Immature natural killer cell (primary cell): Measurements from ENCODE around the gene RBBP4. TPM values are rescaled to one million over a fixed set of nuclear protein-coding genes. Genes with fewer than 3 reads are reported as not detected.
"Not testable (repeated sequence)": the region's sequence is repeated elsewhere in the genome, so short reads cannot be mapped to it uniquely, and the experiment has no call there.

ENCODE experiments used
- DNase-seq, 3 donors: peaks; one replicate each; pipeline ENCODE4 v3.0.0; 2022; ENCODE audit warnings: mixed read lengths in 1 of 3
- H3K27ac Mint-ChIP-seq, 6 donors: one replicate each; pipeline ENCODE4 v1.8.0; 2020; ENCODE audit warnings: mixed read lengths in 6 of 6, mild to moderate bottlenecking in 5 of 6, inconsistent platforms in 4 of 6, moderate library complexity in 3 of 6
- H3K27me3 Mint-ChIP-seq, 3 donors: one replicate each; pipeline ENCODE4 v1.8.0; 2020 to 2021; ENCODE audit warnings: low read depth in 3 of 3, mild to moderate bottlenecking in 3 of 3, mixed read lengths in 3 of 3, moderate library complexity in 3 of 3, inconsistent platforms in 1 of 3
- H3K36me3 Mint-ChIP-seq, 3 donors: one replicate each; pipeline ENCODE4 v1.8.0; 2020; ENCODE audit warnings: mixed read lengths in 3 of 3, inconsistent platforms in 2 of 3, mild to moderate bottlenecking in 2 of 3
- H3K4me1 Mint-ChIP-seq, 2 donors: one replicate each; pipeline ENCODE4 v1.8.0; 2020; ENCODE audit warnings: inconsistent platforms in 2 of 2, mild to moderate bottlenecking in 2 of 2, mixed read lengths in 2 of 2, moderate library complexity in 1 of 2
- H3K4me3 Mint-ChIP-seq, 5 donors: one replicate each; pipeline ENCODE4 v1.8.0; 2020; ENCODE audit warnings: mild to moderate bottlenecking in 5 of 5, mixed read lengths in 5 of 5, inconsistent platforms in 3 of 5, moderate library complexity in 3 of 5
- H3K9me3 Mint-ChIP-seq, 6 donors: one replicate each; pipeline ENCODE4 v1.8.0; 2020; ENCODE audit warnings: mild to moderate bottlenecking in 6 of 6, mixed read lengths in 6 of 6, inconsistent platforms in 4 of 6, moderate library complexity in 3 of 6
- polyA plus RNA-seq, 3 donors: library from polyadenylated mRNA; unstranded; fragments of 300-500 nt; fragmentation: Illumina TruSeq; gene quantifications; one replicate each; pipeline ENCODE4 v1.2.3, GENCODE V29; 2021

RBBP4 gene
- polyA plus RNA-seq, 3 donors from 2014 or later = 314 to 568 (median 325) TPM

DNA sequence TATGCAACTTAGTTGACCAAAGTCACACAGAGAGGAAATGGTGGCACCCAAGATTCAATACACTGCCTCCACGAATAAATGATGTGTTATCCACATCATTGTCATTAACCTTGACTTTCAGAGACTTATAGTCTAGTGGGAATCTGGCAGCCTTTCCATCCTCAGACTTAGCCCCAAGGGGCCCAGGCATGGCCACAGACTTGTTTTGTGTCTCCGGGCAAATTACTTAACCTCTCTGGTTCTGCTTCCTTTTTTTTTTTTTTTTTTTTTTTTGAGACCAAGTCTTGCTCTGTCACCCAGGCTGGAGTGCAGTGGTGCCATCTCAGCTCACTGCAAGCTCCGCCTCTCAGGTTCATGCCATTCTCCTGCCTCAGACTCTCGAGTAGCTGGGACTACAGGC lies 60.2 kb downstream of the RBBP4 start:
- not testable (repeated sequence) for H3K4me1 Mint-ChIP-seq, H3K27me3 Mint-ChIP-seq, H3K4me3 Mint-ChIP-seq, H3K36me3 Mint-ChIP-seq, H3K27ac Mint-ChIP-seq, H3K9me3 Mint-ChIP-seq, DNase-seq

DNA sequence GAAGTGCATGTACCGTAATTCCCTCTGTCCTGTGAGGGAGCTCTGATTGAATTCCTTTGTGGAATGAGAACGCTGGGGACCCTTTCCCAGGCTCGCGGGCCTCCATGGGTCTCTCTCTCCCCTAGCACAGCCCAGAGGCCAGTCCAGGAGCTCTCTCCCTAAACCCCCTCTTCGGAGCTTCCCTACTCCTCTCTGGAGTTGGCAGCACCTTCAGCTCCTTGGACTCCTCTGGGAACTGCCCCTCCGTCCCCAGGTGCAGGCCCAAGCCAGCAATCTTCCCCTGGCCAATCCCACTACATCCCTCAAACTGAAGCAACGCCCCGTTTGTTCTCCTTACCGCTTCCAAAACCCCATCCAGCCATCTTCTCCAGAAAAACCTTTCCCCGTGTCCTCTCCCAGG lies 62.1 kb downstream of the RBBP4 start:
- DNase-seq = no peak
- H3K27ac Mint-ChIP-seq = no peak overlapping the region
- no peaks in the 10 kb centered on the region for H3K36me3 Mint-ChIP-seq
- H3K27me3 Mint-ChIP-seq = peaks cover 0 to 2% (median 0%) of the 10 kb centered on the region in 3 donors
- H3K4me1 Mint-ChIP-seq = peaks cover 6% of the 10 kb centered on the region in 2 donors
- H3K4me3 Mint-ChIP-seq = peak overlapping the region in 4 of 5 donors; percentile 18 to 80 (median 44)
- peaks cover 0 to 1% (median 0%) of the 10 kb centered on the region in 6 donors for H3K9me3 Mint-ChIP-seq

DNA sequence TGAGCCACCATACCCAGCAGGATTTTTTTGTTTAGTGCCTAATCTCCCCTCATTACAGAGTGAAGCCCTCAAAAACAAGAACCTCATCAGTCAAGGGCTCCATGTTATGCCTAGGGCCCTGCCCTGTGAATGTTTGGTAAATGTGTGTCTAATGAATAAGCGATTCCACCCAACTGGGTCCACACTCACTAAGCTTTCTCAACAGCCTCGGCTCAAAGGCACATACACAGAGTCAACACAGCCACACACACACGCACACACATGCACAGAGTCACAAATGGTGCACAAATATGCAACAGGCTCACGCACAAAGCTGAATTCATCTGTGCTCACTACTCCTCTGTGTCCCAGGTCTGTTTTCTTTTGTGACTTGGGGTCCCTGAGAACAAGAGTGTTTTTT lies 63.3 kb downstream of the RBBP4 start:
- peaks cover 0 to 2% (median 2%) of the 10 kb centered on the region in 3 donors for H3K27me3 Mint-ChIP-seq
- H3K36me3 Mint-ChIP-seq = no peaks in the 10 kb centered on the region
- H3K4me1 Mint-ChIP-seq = peaks cover 6% of the 10 kb centered on the region in 2 donors
- H3K9me3 Mint-ChIP-seq = peaks cover 0 to 1% (median 0%) of the 10 kb centered on the region in 6 donors
- DNase-seq = no peak
- H3K27ac Mint-ChIP-seq = no peak overlapping the region
- peak overlapping the region in 1 of 5 donors; percentile 20 for H3K4me3 Mint-ChIP-seq

DNA sequence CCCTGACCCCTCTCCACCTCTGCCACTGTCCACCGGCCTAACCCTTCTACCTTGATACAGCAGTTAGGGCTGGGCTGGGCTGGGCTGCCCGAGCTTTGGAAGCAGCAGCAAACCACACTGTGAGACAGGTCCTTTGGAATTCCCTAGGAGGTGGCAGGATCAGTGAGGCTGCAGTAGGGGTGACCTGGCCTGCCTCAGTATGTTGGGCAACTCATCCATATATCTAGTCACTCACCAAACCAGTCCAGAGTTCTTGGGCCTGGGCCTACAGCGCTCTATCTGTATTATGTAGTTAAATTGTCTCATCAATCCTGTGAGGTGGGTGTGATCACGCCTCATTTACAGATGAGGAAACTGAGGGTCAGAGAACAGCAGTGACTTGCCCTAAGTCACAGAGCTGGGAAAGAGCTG lies 64.9 kb downstream of the RBBP4 start:
- H3K4me1 Mint-ChIP-seq = peaks cover 6% of the 10 kb centered on the region in 2 donors
- H3K27me3 Mint-ChIP-seq = peaks cover 0 to 2% (median 2%) of the 10 kb centered on the region in 3 donors
- no peak overlapping the region for H3K4me3 Mint-ChIP-seq
- DNase-seq = no peak
- H3K36me3 Mint-ChIP-seq = no peaks in the 10 kb centered on the region
- no peak overlapping the region for H3K27ac Mint-ChIP-seq
- peaks cover 0 to 1% (median 0%) of the 10 kb centered on the region in 6 donors for H3K9me3 Mint-ChIP-seq

DNA sequence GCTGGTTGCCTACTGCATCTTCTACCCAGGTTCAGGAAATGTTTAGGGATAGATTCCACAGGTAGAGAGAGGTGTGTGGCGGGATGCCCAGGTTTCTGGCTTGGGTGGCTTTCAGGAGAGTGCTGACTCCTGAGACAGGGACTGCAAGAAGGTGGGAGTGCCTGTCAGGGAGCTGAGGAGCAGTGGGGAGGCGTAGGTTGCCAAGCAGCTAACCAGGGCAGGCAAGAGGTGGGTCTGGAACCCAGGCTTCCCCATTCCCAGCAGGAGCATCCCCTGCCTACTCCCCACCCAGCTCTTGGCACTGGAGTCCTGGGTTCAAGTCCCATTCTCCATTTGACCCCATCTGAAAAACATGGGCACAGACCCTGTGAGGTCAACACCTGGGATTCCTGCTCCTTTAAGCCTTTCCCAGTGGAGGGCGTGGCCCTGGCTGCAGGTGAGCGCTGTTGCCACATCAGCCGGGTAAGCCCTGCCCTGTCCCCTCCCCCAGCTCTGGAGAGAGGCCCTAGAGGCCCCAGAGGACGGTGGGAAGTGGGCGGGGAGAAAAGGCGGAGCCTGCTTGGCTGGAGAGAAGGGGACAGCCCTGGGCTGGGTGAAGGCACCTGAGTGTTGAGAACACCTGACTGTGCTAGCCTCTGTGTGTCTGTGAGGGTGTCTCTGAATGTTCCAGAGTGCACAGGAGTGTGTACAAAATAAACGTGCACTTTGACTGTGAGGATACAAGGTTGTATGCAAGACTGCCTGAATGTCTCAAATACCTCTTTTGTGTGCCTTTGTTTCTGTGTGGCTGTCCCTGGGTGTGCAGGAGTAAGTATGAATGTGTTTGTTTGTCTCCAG lies 65.5 kb downstream of the RBBP4 start:
- no peak overlapping the region for H3K27ac Mint-ChIP-seq
- H3K9me3 Mint-ChIP-seq = peaks cover 0 to 1% (median 0%) of the 10 kb centered on the region in 6 donors
- H3K27me3 Mint-ChIP-seq = peaks cover under 1 to 2% (median 2%) of the 10 kb centered on the region in 3 donors
- H3K36me3 Mint-ChIP-seq = no peaks in the 10 kb centered on the region
- no peak for DNase-seq
- H3K4me3 Mint-ChIP-seq = no peak overlapping the region
- H3K4me1 Mint-ChIP-seq = peaks cover 6% of the 10 kb centered on the region in 2 donors

DNA sequence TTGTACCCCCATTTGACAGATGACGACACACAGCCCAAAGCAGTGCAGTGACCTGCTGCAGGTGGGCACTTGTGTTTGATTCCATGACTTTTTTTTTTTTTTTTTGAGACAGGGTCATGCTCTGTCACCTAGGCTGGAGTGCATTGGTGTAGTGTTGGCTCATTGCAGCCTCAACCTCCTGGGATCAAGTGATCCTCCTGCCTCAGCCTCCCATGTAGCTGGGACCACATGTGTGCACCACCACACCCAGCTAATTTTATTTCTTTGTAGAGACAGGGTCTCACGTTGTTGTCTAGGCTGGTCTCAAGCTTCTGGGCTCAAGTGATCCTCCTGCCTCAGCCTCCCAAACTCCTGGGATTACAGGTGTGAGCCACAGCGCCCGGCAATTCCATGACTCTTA lies 66.5 kb downstream of the RBBP4 start:
- H3K27me3 Mint-ChIP-seq = peaks cover 2 to 6% (median 2%) of the 10 kb centered on the region in 3 donors
- no peaks in the 10 kb centered on the region for H3K9me3 Mint-ChIP-seq
- no peaks in the 10 kb centered on the region for H3K36me3 Mint-ChIP-seq
- H3K27ac Mint-ChIP-seq = no peak overlapping the region
- no peak for DNase-seq
- no peak overlapping the region for H3K4me3 Mint-ChIP-seq
- H3K4me1 Mint-ChIP-seq = peaks cover 5 to 6% of the 10 kb centered on the region in 2 donors

DNA sequence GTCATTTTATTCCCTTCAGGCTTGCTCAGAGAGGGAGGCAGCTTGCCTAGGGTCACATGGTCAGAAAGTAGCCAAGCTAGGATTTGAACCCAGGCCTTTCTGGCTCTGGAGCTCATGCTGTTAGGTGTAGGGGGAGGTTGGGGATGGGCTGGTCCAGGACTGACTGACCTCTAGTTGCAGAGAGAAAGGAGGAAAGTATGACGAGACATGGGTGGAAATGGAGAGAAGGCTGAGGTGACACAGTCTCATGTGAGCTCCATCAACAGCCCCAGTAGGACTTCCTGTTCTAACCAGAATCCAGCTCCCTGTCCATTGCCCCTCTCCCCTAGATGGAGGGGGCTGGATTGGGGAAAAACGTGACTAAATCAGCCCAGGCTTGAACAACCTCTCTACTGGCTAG lies 67.0 kb downstream of the RBBP4 start:
- Mint-ChIP-seq H3K27ac (no peak overlapping the region), H3K4me1 (peaks cover 4% of the 10 kb centered on the region in 2 donors), H3K36me3 (no peaks in the 10 kb centered on the region), H3K27me3 (peaks cover 2 to 6% (median 2%) of the 10 kb centered on the region in 3 donors), H3K4me3 (no peak overlapping the region), H3K9me3 (no peaks in the 10 kb centered on the region)
- no peak for DNase-seq

DNA sequence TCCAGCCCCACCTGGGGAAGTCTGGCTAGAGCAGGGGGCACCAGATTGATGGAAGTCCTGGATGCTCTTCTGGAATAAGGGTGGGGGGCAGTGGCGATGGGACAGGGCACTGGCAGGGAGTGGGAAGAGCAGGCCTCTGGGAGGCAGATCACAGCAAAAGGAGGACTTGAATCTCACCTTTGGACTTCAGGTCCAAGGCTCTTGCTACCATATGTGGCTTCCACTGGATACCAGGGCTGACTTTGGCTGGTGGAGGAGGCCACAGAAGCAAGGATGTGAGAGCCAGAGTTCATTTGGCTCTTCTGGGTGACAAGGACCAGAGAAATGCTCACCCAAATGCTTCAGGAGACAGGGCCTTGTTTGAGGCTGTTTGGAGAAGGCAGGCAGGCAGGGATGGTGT lies 67.5 kb downstream of the RBBP4 start:
- Mint-ChIP-seq H3K4me3 (no peak overlapping the region), H3K27me3 (peaks cover 2 to 6% (median 2%) of the 10 kb centered on the region in 3 donors), H3K36me3 (no peaks in the 10 kb centered on the region), H3K4me1 (peaks cover 0 to 4% of the 10 kb centered on the region in 2 donors), H3K27ac (no peak overlapping the region), H3K9me3 (no peaks in the 10 kb centered on the region)
- no peak for DNase-seq

DNA sequence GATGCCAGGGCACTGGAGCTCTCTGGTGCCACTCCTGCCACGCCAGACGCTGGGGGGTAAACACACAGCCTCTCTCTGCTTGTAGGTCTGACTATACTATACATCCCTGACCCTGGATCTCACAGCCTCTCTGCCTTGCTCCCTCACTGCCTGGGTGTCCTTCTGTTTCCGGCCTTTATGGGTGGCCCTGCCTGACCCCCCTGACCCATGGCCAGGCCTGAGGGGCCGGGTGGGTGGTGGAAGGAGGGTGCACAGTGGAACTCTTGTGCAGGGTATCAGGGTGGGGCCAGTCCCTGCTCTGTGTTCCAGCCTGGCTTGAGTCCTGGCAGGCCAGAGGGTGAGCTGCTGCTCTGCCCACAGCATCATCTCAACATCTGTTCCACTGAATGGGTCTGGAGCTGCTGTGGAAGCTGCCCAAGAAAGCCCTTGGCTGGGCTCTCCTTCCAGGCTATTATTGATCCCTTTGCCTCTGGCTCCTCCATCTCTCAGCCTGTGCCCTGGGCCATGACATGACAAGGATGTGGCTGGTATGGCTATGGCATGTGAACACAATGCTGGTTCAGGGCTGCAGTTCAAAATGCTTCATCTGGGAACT lies 68.8 kb downstream of the RBBP4 start:
- Mint-ChIP-seq H3K4me1 (peaks cover 0 to 4% of the 10 kb centered on the region in 2 donors), H3K9me3 (no peaks in the 10 kb centered on the region), H3K27me3 (peaks cover 2 to 6% (median 2%) of the 10 kb centered on the region in 3 donors), H3K27ac (no peak overlapping the region), H3K4me3 (no peak overlapping the region), H3K36me3 (no peaks in the 10 kb centered on the region)
- DNase-seq = no peak

DNA sequence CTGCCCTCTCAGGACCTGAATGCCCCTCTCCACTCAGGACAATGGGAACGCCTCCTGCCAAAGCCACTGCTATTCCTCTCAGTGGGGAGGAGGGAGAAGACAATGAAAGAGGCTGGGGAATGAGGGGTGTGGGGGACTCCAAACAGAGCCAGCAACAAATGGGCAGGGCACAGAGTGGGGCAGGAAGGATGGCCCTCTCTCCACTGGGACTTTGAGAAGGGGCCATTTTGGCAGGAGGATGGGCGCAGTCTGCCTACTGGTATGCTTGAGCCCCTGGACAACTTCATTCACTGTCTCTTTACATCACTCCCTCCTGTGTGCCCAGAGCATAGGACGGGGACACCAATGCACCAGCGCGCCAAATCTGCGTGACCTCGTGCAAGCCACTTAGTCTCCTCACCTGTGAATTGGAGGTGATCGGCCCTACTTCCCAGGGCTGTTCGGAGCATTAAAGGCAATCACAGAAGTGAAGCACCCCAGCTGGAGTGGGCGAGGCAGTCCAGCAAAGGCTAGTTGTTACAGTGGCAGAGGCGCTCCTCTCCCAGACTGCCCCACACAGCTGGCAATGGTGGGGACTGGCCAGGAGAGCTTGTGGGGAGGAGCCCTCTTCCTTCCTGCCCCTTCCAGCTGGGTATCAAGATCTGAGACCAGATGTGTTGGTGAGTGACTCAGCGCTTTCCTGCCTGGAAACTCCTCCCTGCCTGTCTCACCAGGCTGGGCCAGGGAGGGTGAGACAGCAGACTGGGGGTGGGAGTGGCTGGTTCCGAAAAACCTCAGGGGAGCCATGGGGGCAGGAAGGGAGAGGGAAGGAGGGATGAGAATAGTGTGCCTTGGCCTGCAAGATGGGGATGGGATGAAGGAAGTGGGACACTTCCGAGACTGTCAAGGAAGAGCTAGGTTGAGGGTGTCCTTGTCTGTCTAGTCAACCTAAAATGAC lies 73.9 kb downstream of the RBBP4 start:
- Mint-ChIP-seq H3K27ac (no peak overlapping the region), H3K9me3 (no peaks in the 10 kb centered on the region), H3K27me3 (peaks cover 0 to 10% (median 0%) of the 10 kb centered on the region in 3 donors), H3K4me1 (peaks cover 0 to 2% of the 10 kb centered on the region in 2 donors), H3K4me3 (no peak overlapping the region), H3K36me3 (no peaks in the 10 kb centered on the region)
- DNase-seq = no peak

DNA sequence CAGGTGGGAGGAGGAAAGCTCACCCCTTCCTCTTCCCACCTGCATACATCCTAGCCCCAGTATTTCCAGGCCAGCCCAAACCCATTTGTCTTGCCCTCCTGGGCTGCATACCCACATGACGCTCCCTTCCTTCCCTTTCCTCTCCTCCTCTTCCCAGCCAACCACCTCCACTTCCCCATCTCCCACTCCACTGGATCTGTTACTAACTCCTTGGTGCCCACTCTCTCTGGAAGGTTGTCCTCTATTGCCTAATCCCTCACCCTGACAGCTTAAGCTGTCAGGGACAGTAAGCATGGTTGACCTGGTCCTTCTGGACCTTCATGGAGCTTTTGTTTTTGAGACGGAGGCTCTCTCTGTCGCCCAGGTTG lies 74.6 kb downstream of the RBBP4 start:
- no peak for DNase-seq
- no peak overlapping the region for H3K4me3 Mint-ChIP-seq
- no peaks in the 10 kb centered on the region for H3K9me3 Mint-ChIP-seq
- H3K27me3 Mint-ChIP-seq = peaks cover 0 to 10% (median 0%) of the 10 kb centered on the region in 3 donors
- H3K27ac Mint-ChIP-seq = no peak overlapping the region
- no peaks in the 10 kb centered on the region for H3K36me3 Mint-ChIP-seq
- peaks cover 0 to 2% of the 10 kb centered on the region in 2 donors for H3K4me1 Mint-ChIP-seq

DNA sequence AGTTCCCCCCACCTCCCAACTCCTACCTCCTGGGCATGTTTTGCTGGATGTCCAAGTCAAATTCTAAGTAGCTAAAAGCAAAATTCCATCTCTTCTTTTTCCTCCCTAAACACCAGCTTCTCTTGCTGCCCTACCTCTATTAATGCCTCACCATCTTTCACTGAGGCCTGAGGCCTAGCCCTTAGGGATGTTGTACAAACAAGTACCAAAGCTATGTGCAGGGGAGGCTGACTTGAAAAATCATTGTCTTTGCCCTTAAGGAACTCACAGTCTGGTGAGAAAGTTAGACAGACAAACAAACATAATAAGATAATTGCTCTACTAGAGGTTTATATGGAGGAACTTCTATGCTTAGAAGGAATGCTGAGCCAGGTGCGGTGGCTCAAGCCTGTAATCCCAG lies 76.9 kb downstream of the RBBP4 start:
- Mint-ChIP-seq H3K27ac (no peak overlapping the region), H3K36me3 (no peaks in the 10 kb centered on the region), H3K9me3 (no peaks in the 10 kb centered on the region), H3K4me1 (peaks cover 10 to 12% of the 10 kb centered on the region in 2 donors), H3K27me3 (peaks cover 0 to 4% (median 0%) of the 10 kb centered on the region in 3 donors), H3K4me3 (no peak overlapping the region)
- DNase-seq = no peak

DNA sequence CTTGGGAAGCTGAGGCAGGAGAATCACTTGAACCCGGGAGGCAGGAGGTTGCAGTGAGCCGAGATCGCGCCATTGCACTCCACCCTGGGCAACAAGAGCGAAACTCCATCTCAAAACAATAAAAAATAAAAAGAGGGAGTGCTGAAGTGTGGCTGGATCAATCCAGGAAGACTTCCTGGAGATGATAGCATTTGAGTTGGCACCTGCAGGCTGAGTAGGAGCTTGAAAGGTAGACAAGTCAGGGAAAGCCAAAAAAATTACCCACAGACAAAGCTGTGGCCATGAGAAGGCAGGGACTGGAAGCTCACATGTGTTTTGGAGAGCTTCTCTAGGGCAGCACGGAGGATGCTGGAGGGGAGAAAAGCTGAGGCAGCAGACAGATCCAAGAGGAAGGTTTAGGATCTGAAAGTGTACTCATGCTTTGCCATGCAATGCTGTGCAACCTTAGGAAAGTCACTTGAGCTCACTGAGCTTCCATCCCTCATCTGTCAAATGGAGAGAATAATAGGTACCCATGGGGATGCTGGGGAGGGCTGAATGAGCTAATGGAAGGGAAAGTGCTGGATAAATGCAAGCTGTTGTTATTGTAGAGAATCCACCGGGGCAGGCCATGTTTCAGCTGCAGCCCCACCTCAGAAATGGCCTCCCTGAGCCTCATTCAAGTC lies 77.5 kb downstream of the RBBP4 start:
- Mint-ChIP-seq H3K4me1 (peaks cover 10 to 12% of the 10 kb centered on the region in 2 donors), H3K9me3 (no peaks in the 10 kb centered on the region), H3K4me3 (no peak overlapping the region), H3K36me3 (no peaks in the 10 kb centered on the region), H3K27me3 (peaks cover 0 to 4% (median 0%) of the 10 kb centered on the region in 3 donors), H3K27ac (no peak overlapping the region)
- DNase-seq = no peak
